ENCODE results near the gene CYTH1.

Gene CYTH1

DNA sequence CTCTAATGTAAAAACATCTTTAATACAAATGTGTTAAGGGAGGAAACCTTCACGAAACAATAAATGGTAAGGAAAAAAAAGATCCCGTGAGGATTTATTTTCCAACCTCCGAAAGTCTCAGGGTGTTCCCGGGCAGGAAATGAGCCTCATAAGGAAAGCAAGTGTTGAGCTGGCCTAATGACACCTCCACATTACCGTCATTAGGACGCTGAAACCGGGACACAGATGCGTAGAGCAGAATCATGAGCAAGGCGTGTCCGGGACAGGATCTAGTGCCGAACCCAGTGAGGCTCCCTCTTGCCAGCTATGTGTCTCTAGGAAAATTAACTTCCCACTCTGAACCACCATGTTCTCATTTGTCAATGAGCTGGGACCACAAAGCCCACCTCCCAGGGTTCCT is 22.7 kb upstream of the CYTH1 start:
- DNase-seq, result no peak

- no peak for DNase-seq
Observed at GRCh38 chr17:78803186-78803845, 21.2 kb upstream of the CYTH1 start.

DNA sequence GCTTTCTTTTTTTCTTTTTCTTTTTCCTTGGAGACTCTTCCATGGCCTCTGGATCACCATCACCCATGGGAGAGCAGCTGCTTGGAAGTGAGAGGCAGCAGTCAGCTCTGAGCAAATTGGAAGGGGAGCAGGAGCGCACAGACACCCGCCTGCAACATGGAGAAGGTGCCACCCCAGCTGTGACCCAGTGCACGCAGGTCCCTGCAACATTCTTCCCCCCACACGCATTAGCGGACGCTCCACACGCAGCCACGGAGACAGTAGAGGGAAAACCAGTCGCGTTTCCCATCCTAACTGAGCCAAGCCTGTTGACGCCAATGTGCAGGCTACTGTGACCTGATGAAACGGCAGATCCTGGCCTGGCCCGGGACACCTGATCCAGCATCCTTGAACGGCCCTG is 20.4 kb upstream of the CYTH1 start:
- DNase-seq, result no peak

DNA sequence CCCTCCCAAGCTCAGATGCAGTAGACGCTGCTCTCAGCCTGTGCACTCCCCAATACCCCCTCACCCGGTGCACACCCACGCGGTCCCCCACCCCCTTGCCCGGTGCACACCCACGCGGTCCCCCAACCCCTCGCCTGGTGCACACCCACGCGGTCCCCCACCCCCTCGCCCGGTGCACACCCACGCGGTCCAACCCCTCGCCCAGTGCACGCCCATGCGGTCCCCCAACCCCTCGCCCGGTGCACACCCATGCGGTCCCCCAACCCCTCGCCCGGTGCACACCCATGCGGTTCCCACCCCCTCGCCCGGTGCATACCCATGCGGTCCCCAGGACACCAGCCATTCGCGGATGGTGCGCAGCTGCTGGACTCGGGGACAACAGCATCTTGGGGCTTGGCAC is 19.9 kb upstream of the CYTH1 start:
- no peak for DNase-seq

- no peak for DNase-seq
Observed at GRCh38 chr17:78800132-78800931, 18.3 kb upstream of the CYTH1 start.

- no peak for DNase-seq
Observed at GRCh38 chr17:78798695-78799559, 16.9 kb upstream of the CYTH1 start.

- no peak for DNase-seq
Observed at GRCh38 chr17:78797691-78798585, 15.9 kb upstream of the CYTH1 start.

- DNase-seq, result no peak
Observed at GRCh38 chr17:78797213-78797612, 15.1 kb upstream of the CYTH1 start.

GRCh38 chr17:78796517-78796900 is 14.4 kb upstream of the CYTH1 start:
- DNase-seq, result no peak

GRCh38 chr17:78795861-78796516 is 13.9 kb upstream of the CYTH1 start:
- DNase-seq, result no peak

GRCh38 chr17:78794864-78795640 is 13.0 kb upstream of the CYTH1 start:
- DNase-seq, result no peak

DNA sequence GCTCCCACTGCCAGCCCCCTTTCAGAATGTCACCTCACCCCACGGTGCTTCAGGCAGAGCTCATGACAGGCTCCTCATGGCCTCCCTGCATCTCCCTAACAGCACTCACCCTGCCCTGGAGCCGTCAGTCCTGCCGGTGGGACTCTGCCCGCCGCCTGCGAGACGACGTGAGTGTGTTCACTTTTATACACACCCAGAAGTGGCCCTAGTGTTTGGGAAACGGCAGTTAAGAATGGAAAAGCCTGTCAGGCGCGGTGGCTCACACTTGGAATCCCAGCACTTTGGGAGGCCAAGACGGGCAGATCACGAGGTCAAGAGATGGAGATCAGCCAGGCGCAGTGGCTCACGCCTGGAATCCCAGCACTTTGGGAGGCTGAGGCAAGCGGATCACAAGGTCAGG is 12.3 kb upstream of the CYTH1 start:
- no peak for DNase-seq

GRCh38 chr17:78793968-78794367 is 11.9 kb upstream of the CYTH1 start:
- no peak for DNase-seq

DNA sequence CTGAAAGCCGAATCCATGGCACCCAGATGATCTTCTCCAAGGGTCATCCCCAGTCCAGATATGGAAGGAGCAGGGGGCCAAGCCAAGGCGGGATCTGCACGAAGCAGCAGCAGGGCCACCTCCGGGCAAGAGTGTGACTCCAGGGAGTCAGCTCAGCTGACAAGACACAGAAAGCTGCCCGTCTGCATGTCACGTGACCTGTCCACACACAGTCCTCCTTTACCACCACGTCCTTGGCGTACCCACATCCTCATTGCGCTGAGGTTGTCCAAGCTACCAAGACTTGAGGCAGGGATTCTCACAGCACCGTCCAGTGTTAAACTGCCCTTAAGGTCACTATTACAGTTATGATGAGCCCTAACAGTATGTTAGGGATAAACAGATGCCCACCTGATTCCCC is 11.3 kb upstream of the CYTH1 start:
- DNase-seq, result no peak

- no peak for DNase-seq
Observed at GRCh38 chr17:78791840-78792709, 10.0 kb upstream of the CYTH1 start.

DNA sequence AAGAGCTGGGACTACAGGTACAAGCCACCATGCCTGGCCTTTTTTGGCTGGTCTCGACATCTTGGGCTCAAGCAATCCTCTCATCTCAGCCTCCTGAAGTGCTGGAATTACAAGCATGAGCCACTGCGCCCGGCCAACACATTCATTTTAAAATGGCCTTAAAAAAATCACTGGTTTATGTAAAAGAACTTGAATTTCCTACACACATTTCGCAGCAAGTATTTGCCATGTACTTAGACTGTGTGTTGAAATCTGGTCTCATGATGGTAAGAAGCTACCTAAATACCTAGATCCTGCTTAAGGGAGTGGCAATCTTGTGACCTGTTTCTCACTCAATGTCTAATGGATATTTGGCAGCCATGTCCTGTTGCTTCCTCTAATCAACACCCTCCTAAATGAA is 8.5 kb upstream of the CYTH1 start:
- DNase-seq, result no peak

DNA sequence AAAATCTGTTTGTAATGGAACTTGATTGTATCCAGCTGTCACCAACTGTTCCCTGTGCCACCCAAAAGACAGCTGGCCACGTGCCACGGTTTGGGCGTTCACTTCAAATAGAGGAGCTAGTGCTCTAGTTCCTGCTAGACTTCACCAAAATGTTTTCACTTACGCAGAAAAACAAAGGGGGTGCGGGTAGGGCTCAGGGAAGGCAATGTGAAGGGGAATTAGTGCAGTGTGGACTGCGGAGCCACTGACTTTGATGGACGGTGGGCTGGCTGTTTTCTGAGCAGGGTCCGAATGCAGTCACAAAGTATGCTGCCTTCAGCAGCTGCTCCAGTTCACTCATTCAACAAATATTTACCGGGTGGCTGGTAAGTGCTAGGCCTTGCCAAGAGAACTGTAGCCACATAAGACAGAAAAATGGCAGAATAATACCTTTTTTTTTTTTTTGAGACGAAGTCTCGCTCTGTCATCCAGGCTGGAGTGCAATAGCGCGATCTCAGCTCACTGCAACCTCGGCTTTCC is 7.6 kb upstream of the CYTH1 start:
- DNase-seq, result peak; percentile 74

DNA sequence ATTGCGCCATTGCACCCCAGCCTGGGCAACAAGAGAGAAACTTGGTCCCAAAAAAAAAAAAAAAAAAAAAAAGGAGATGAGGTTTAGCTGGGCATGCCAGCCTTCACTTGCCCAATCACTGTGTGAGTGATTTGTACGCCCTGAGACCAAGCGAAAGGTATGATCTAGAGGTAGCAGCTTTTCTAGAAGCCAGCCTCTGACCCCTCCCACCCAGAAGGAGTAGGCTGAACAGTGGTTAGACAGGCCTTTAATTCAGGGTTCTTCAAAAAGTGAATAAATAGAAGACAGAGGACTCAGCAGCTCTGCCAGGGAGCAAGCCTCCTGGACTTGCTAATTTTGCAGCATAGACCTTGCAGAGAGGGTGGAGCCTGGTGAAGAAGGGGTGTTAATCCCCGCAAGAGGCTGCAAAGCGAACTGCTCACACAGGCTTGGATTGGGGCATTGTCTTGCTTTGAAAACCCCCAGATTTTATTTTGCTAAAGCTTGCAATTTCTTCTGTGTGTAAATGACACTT is 7.1 kb upstream of the CYTH1 start:
- no peak for DNase-seq

DNA sequence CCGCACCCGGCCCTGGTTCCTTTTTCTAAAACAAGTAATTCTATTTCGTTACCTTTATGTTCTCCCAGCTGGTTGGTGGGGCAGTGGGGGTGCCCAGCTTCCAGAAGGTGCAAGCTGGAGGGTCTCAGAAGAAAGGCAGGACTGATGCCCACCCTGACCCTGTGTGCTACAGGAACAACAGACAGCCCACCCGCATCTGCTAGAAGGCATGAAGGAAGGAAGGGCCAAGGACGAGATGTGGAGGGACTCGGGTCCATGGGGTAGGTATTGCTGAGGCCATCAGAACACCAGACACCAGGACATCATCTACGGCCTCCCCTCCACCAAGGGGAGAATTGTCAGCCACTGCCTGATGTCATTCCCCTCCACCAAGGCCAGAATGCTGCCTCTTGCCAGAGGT is 6.4 kb upstream of the CYTH1 start:
- DNase-seq, result no peak

DNA sequence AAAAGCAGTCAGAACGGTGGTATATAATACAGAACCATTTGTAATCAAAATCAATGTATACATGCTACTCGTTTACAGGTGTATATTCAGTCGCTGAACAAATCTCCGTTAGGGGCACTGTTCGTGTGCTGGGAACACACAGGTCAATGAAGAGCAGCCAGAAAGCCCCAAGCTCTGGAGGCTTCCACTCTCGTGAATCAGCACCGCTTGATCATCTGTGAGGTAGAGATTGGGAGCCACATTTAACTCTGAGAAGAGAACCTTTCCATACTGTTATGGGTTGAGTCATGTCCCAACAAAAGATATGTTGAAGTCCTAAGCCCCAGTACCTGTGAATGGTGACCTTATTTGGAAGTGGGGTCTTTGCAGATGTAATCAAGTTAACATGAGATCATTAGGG is 5.4 kb upstream of the CYTH1 start:
- DNase-seq, result no peak
